ENCODE measurements around the gene DCTN4. TPM values are rescaled to one million over a fixed set of nuclear protein-coding genes. Genes with fewer than 3 reads are reported as not detected.
A peak's percentile ranks its signal among the peaks of the same experiment; 100 is the strongest.

The DCTN4 gene
- total RNA-seq, 1 donor from 2014 or later = 23.7 TPM

DNA sequence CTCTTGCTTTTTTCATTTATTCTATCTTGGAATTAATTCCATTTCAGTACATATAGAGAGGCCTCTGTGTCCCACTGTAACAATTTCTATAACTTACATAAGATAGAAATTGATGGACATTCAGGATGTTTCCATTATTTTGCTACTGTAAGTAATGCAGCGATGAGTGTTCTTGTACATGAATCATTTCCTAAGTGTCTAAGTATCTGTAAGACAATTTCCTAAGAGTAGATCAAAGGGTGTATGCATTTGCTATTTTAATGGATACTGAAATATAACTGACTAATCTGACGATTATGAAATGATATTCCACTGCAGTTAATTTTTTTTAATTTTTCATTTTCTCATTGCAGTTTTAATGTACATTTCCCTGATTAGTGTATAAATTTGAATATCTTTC is 35.0 kb downstream of the DCTN4 start:
- DNase-seq (ENCODE audit: low read depth) (peak; percentile 42), FAIRE-seq (no peak)
- TF ChIP-seq, protein P1, sequence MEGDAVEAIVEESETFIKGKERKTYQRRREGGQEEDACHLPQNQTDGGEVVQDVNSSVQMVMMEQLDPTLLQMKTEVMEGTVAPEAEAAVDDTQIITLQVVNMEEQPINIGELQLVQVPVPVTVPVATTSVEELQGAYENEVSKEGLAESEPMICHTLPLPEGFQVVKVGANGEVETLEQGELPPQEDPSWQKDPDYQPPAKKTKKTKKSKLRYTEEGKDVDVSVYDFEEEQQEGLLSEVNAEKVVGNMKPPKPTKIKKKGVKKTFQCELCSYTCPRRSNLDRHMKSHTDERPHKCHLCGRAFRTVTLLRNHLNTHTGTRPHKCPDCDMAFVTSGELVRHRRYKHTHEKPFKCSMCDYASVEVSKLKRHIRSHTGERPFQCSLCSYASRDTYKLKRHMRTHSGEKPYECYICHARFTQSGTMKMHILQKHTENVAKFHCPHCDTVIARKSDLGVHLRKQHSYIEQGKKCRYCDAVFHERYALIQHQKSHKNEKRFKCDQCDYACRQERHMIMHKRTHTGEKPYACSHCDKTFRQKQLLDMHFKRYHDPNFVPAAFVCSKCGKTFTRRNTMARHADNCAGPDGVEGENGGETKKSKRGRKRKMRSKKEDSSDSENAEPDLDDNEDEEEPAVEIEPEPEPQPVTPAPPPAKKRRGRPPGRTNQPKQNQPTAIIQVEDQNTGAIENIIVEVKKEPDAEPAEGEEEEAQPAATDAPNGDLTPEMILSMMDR (IDR thresholded peaks at IDR 0.05; ENCODE audit: insufficient read depth, low read length, severe bottlenecking) = no peak
- no peak overlapping the region for H3K4me3 ChIP-seq (ENCODE audit: low read depth, low read length)
- H3K27me3 ChIP-seq (ENCODE audit: control insufficient read depth, insufficient read depth, low read length) = no peaks in the 10 kb centered on the region
- peaks cover 7% of the 10 kb centered on the region for H3K36me3 ChIP-seq (ENCODE audit: control insufficient read depth, insufficient read depth, low read length)

DNA sequence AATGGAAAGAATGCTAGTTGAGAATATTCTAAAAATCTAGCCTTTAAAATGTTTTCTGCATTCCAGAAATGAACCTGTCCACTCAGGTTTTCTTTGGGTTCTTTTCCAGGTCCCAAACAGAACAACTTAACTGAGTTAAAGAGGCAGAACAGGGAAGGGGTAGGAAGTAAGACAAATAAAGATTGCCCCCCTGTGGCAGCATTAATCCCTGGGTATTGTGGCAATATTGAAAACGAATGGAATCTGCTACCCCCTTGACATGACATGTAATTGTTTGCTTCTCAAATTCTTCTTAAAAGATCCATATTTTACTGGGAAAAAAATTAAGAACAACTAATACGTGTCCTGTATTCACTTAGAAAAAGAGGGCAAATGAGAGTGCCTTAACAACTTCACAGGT is 48.7 kb downstream of the DCTN4 start:
- DNase-seq (ENCODE audit: low read depth) (peak; percentile 11), FAIRE-seq (no peak)
- TF ChIP-seq, protein P1 (IDR thresholded peaks at IDR 0.05; ENCODE audit: insufficient read depth, low read length, severe bottlenecking) = peak; percentile 17
- H3K4me3 ChIP-seq (ENCODE audit: low read depth, low read length) = no peak overlapping the region
- no peaks in the 10 kb centered on the region for H3K27me3 ChIP-seq (ENCODE audit: control insufficient read depth, insufficient read depth, low read length)
- H3K36me3 ChIP-seq (ENCODE audit: control insufficient read depth, insufficient read depth, low read length) = peaks cover 12% of the 10 kb centered on the region

DNA sequence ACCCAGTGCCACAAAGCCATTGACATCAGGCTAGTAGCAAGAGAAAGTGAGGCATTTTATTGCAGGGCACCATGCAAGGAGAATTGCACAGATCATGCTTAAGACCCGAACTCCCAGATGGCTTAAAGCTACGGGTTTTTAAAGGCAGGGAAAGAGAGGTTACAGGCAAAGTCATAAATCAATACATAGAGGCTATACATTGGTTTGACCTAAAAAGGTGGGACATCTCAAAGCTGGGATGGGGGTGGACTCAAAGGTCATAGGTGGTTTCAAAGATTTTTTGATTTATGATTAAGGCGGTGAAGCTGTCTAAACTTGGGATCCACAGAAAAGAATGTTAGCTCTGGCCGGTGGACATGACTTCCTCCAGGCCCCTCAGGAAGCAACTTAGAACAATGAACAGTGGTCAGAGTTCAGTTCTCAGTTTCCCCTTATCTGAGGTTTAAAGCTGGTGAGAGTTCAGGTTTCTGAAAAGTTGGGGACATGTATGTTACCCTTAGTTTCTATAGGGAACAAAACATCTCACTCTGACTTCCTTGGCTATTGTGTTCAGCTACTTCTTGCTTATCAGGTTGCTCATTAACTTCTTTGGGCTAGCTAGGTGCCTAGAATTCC is 51.9 kb downstream of the DCTN4 start:
- Histone ChIP-seq H3K4me3 (ENCODE audit: low read depth, low read length) (no peak overlapping the region), H3K36me3 (ENCODE audit: control insufficient read depth, insufficient read depth, low read length) (peaks cover 4% of the 10 kb centered on the region), H3K27me3 (ENCODE audit: control insufficient read depth, insufficient read depth, low read length) (no peaks in the 10 kb centered on the region)
- FAIRE-seq = no peak
- no peak for DNase-seq (ENCODE audit: low read depth)
- TF ChIP-seq, protein P1 (IDR thresholded peaks at IDR 0.05; ENCODE audit: insufficient read depth, low read length, severe bottlenecking) = no peak

- no peaks in the 10 kb centered on the region for H3K36me3 ChIP-seq (ENCODE audit: control insufficient read depth, insufficient read depth, low read length)
- no peak for FAIRE-seq
- TF ChIP-seq, protein P1 (IDR thresholded peaks at IDR 0.05; ENCODE audit: insufficient read depth, low read length, severe bottlenecking) = no peak
- no peaks in the 10 kb centered on the region for H3K27me3 ChIP-seq (ENCODE audit: control insufficient read depth, insufficient read depth, low read length)
- DNase-seq (ENCODE audit: low read depth) = peak; percentile 56
- H3K4me3 ChIP-seq (ENCODE audit: low read depth, low read length) = no peak overlapping the region
Measured at GRCh38 chr5:150703762-150704161, 55.1 kb downstream of the DCTN4 start.

- H3K36me3 ChIP-seq (ENCODE audit: control insufficient read depth, insufficient read depth, low read length) = peaks cover 14% of the 10 kb centered on the region
- H3K27me3 ChIP-seq (ENCODE audit: control insufficient read depth, insufficient read depth, low read length) = no peaks in the 10 kb centered on the region
- peak within 1 kb of the TSS; percentile 94 for H3K4me3 ChIP-seq (ENCODE audit: low read depth, low read length)
- TF ChIP-seq, protein P1 (IDR thresholded peaks at IDR 0.05; ENCODE audit: insufficient read depth, low read length, severe bottlenecking) = peak; percentile 84
- FAIRE-seq = peak; percentile 18
- DNase-seq (ENCODE audit: low read depth) = peak; percentile 78
Measured at GRCh38 chr5:150700594-150701377, 58.0 kb downstream of the DCTN4 start, which contains the start of gene RBM22. RBM22 (minus strand) TSS chr5:150701062; CDS start chr5:150700985, 77 bp downstream.
